ENCODE results near the gene COL6A3. TPM values are rescaled to one million over a fixed set of nuclear protein-coding genes. Genes with fewer than 3 reads are reported as not detected.

Gene COL6A3
- total and polyA plus RNA-seq, 9 of the 15 experiments (the other 6 are each of a cell fraction or from before 2014, with no cell fraction given) = 0.07 to 4.1 (median 1.5) TPM

- TF ChIP-seq RCOR1 (IDR thresholded peaks at IDR 0.05; ENCODE audit: borderline replicate concordance in 1 of 2, low read depth in 2 of 2, low read length in 2 of 2) = no peak
- no peak for TF ChIP-seq MCM5 (IDR thresholded peaks at IDR 0.05; ENCODE audit: low read depth)
- TF ChIP-seq GABPB2 (CRISPR knock-in tag; conservative IDR thresholded peaks at IDR 0.05) = no peak
- TF ChIP-seq ZNF584 (CRISPR knock-in tag; IDR thresholded peaks at IDR 0.05; ENCODE audit: low read depth) = no peak
Observed at GRCh38 chr2:237319086-237319820, 94.7 kb downstream of the COL6A3 start (continued).

- Histone ChIP-seq H3K9me1 (ENCODE audit: control insufficient read depth, insufficient read depth, low read length) (no peaks in the 10 kb centered on the region), H4K20me1 (replicated peaks; ENCODE audit: control insufficient read depth, insufficient read depth, low read length) (no peaks in the 10 kb centered on the region), H3K36me3 (ENCODE audit: control insufficient read depth, insufficient read depth, low read length) (no peaks in the 10 kb centered on the region), H3K9ac (ENCODE audit: insufficient read depth in 1 of 2, low read depth in 2 of 2, low read length in 2 of 2) (no peak overlapping the region), H3K79me2 (ENCODE audit: control insufficient read depth, insufficient read depth, low read length) (no peaks in the 10 kb centered on the region), H3K27ac (ENCODE audit: extremely low read depth, low read depth, low read length) (no peak overlapping the region), H3K4me1 (replicated peaks in 1 of 2; ENCODE audit: control insufficient read depth in 2 of 2, insufficient read depth in 2 of 2, low read length in 2 of 2) (no peaks in the 10 kb centered on the region), H2AFZ (ENCODE audit: low read depth, low read length) (no peak overlapping the region), H3K4me2 (ENCODE audit: insufficient read depth, low read length) (no peak overlapping the region), H3K4me3 (no peak overlapping the region), H3K9me3 (replicated peaks; ENCODE audit: control insufficient read depth, insufficient read depth, low read depth, low read length) (no peaks in the 10 kb centered on the region), H3K27me3 (ENCODE audit: control insufficient read depth in 2 of 2, insufficient read depth in 2 of 2, low read length in 2 of 2) (peaks cover 0 to 8% of the 10 kb centered on the region in 2 experiments; a peak in 1 of 5 replicates)
- FAIRE-seq (no peak), DNase-seq (ENCODE audit: extremely low read depth in 1 of 4, low spot score in 3 of 4) (no peak), ATAC-seq (no peak)
- in situ Hi-C loops (cut with MboI) (no loop called here), intact Hi-C loops (cut with micrococcal nuclease) (no loop called here)
- CTCF ChIA-PET (ENCODE audit: low intra/inter-chr PET ratio) = no interaction called here
- POLR2A ChIA-PET = interaction anchor here (0.9 kb wide), 1 partner anchor 20 kb away, joined by 3 read pairs; no protein-coding TSS in a partner anchor
- WGBS (ENCODE audit: insufficient coverage, low coverage, missing lambda C conversion rate) = 0% methylated on average over 5 of the region's 6 CpGs
- BruUV-seq (replicated peaks) = no TSS peak
- no peak for TF ChIP-seq ZNF263 (CRISPR knock-in tag; IDR thresholded peaks at IDR 0.05; ENCODE audit: borderline replicate concordance)
- TF ChIP-seq NRF1 (conservative IDR thresholded peaks at IDR 0.05 in 1 of 2, IDR thresholded peaks at IDR 0.05 in 1 of 2) = no peak
- no peak for TF ChIP-seq HCFC1 (IDR thresholded peaks at IDR 0.05; ENCODE audit: low read depth, low read length)
- TF ChIP-seq ZNF431 (CRISPR knock-in tag; IDR thresholded peaks at IDR 0.05) = no peak
- no peak for TF ChIP-seq BDP1 (IDR thresholded peaks at IDR 0.05; ENCODE audit: insufficient read depth, insufficient read length)
- no peak for TF ChIP-seq PBX2 (CRISPR knock-in tag; IDR thresholded peaks at IDR 0.05; ENCODE audit: low read depth)
- no peak for TF ChIP-seq PBX2 (tag; conservative IDR thresholded peaks at IDR 0.05; ENCODE audit: low read depth)
- no peak for TF ChIP-seq ZNF696 (CRISPR knock-in tag; conservative IDR thresholded peaks at IDR 0.05)
- no peak for TF ChIP-seq PML (IDR thresholded peaks at IDR 0.05; ENCODE audit: low read length)
- no peak for TF ChIP-seq TRIM28 (IDR thresholded peaks at IDR 0.05)
- no peak for TF ChIP-seq MYNN (IDR thresholded peaks at IDR 0.05)
- no peak for TF ChIP-seq MYNN (CRISPR knock-in tag; IDR thresholded peaks at IDR 0.05)
- TF ChIP-seq KDM1A (IDR thresholded peaks at IDR 0.05) = no peak
- no peak for TF ChIP-seq POLR2AphosphoS5 (IDR thresholded peaks at IDR 0.05; ENCODE audit: control insufficient read depth, insufficient read depth, low read depth, low read length)
- TF ChIP-seq NCOA1 (IDR thresholded peaks at IDR 0.05; ENCODE audit: low read depth) = no peak
- no peak for TF ChIP-seq CEBPG (CRISPR knock-in tag; IDR thresholded peaks at IDR 0.05)
- TF ChIP-seq CEBPG (tag; conservative IDR thresholded peaks at IDR 0.05 in 1 of 2, IDR thresholded peaks at IDR 0.05 in 1 of 2) = no peak
Observed at GRCh38 chr2:237316339-237316738, 97.6 kb downstream of the COL6A3 start.

Data from K562 (cell line).